IMR-90 (cell line): ENCODE measurements around the gene ADAMTS9. TPM values are rescaled to one million over a fixed set of nuclear protein-coding genes. Genes with fewer than 3 reads are reported as not detected.
A peak's percentile ranks its signal among the peaks of the same experiment; 100 is the strongest.

Experiments
- ATAC-seq: fragments of 200-7000 bp; cut with Tn5 transposase; 2 replicates; pipeline ENCODE4 v1.9.1; 2020; ENCODE audit warnings: low read depth, mild to moderate bottlenecking, moderate library complexity
- BruUV-seq: library from RNA; stranded (reverse); fragments of 400-500 nt; replicated peaks from 2 replicates; lab custom pipeline; 2021; lab: Mats Ljungman, UMichigan
- CTCF ChIA-PET: fragments of 300-600 bp; formaldehyde crosslinking; extraction: SDS; loops from one replicate; lab custom pipeline; 2021; ENCODE audit warnings: antibody characterized with exemption; lab: Yijun Ruan, JAX
- POLR2A ChIA-PET: fragments of 300-600 bp; sonication (Branson Sonifier 250); formaldehyde crosslinking; loops from one replicate; lab custom pipeline; 2022; ENCODE audit warnings: antibody characterized with exemption; ENCODE audit not compliant: unreplicated experiment; lab: Charles Lee
- DNase-seq: peaks from one replicate; pipeline ENCODE4 v3.0.0; 2013
- H2AFZ ChIP-seq: replicated peaks from 2 replicates; pipeline ENCODE3; 2013; ENCODE audit warnings: low read length, mild to moderate bottlenecking; ENCODE audit not compliant: poor library complexity
- H2AK5ac ChIP-seq: 2 replicates; pipeline ENCODE4 v1.6.1; 2013; ENCODE audit warnings: low read depth, low read length, inconsistent platforms
- H2AK9ac ChIP-seq: replicated peaks from 2 replicates; pipeline ENCODE3; 2013; ENCODE audit warnings: mild to moderate bottlenecking, low read depth, low read length, moderate library complexity; ENCODE audit not compliant: poor library complexity
- H2BK120ac ChIP-seq: 2 replicates; pipeline ENCODE4 v1.6.1; 2013; ENCODE audit warnings: low read depth, low read length, inconsistent platforms
- H2BK15ac ChIP-seq: 3 replicates; pipeline ENCODE4 v1.6.1; 2013; ENCODE audit warnings: low read depth, low read length, inconsistent platforms
- H2BK20ac ChIP-seq: 2 replicates; pipeline ENCODE4 v1.6.1; 2013; ENCODE audit warnings: low read depth, mild to moderate bottlenecking, inconsistent platforms, low read length, moderate library complexity
- H2BK5ac ChIP-seq: 2 replicates; pipeline ENCODE4 v1.6.1; 2013; ENCODE audit warnings: mild to moderate bottlenecking, low read depth, low read length, inconsistent platforms; ENCODE audit not compliant: poor library complexity, severe bottlenecking
- H3K14ac ChIP-seq: replicated peaks from 2 replicates; pipeline ENCODE4 v1.6.1; 2013; ENCODE audit warnings: low read depth, low read length, inconsistent platforms
- H3K18ac ChIP-seq: 2 replicates; pipeline ENCODE4 v1.6.1; 2013; ENCODE audit warnings: low read depth, low read length, control low read depth
- H3K23ac ChIP-seq: 2 replicates; pipeline ENCODE4 v1.6.1; 2013; ENCODE audit warnings: low read depth, low read length, inconsistent platforms
- H3K27ac ChIP-seq: 2 replicates; pipeline ENCODE4 v1.5.1; 2013; ENCODE audit warnings: mild to moderate bottlenecking, control low read depth, low read length; ENCODE audit not compliant: insufficient read depth
- H3K27me3 ChIP-seq: 2 replicates; pipeline ENCODE4 v1.6.1; 2013; ENCODE audit warnings: low read length; ENCODE audit not compliant: control insufficient read depth, insufficient read depth
- H3K36me3 ChIP-seq: 2 replicates; pipeline ENCODE4 v1.6.1; 2013; ENCODE audit warnings: low read length, mixed read lengths; ENCODE audit not compliant: control insufficient read depth, insufficient read depth
- H3K4ac ChIP-seq: 2 replicates; pipeline ENCODE4 v1.6.1; 2013; ENCODE audit warnings: low read depth, low read length, inconsistent platforms
- H3K4me1 ChIP-seq: 2 replicates; pipeline ENCODE4 v1.6.1; 2013; ENCODE audit warnings: low read length, mixed read lengths; ENCODE audit not compliant: control insufficient read depth, insufficient read depth
- H3K4me2 ChIP-seq: 2 replicates; pipeline ENCODE4 v1.6.1; 2013; ENCODE audit warnings: low read depth, mild to moderate bottlenecking, control low read depth, low read length, moderate library complexity
- H3K4me3 ChIP-seq: 2 replicates; pipeline ENCODE4 v1.5.1; 2013; ENCODE audit warnings: low read depth, mild to moderate bottlenecking, control low read depth, low read length, moderate library complexity; ENCODE audit not compliant: insufficient read depth
- H3K56ac ChIP-seq: 2 replicates; pipeline ENCODE4 v1.6.1; 2013; ENCODE audit warnings: low read length, inconsistent platforms; ENCODE audit not compliant: insufficient read depth; ENCODE audit errors: extremely low read depth
- H3K79me1 ChIP-seq, 2 experiments: 2 replicates each; pipeline ENCODE4 v1.6.1; 2013; ENCODE audit warnings: low read length in 2 of 2, inconsistent platforms in 1 of 2, low read depth in 1 of 2
- H3K9ac ChIP-seq: 2 replicates; pipeline ENCODE4 v1.6.1; 2013; ENCODE audit warnings: low read depth, low read length, control low read depth
- H3K9me1 ChIP-seq: 2 replicates; pipeline ENCODE4 v1.6.1; 2013; ENCODE audit warnings: low read length, inconsistent platforms; ENCODE audit not compliant: insufficient read depth
- H3K9me3 ChIP-seq: 2 replicates; pipeline ENCODE4 v1.6.1; 2013; ENCODE audit warnings: low read length; ENCODE audit not compliant: control insufficient read depth, insufficient read depth
- H4K20me1 ChIP-seq: 2 replicates; pipeline ENCODE4 v1.6.1; 2013; ENCODE audit warnings: low read length, inconsistent platforms; ENCODE audit not compliant: insufficient read depth
- H4K5ac ChIP-seq: 2 replicates; pipeline ENCODE4 v1.6.1; 2013; ENCODE audit warnings: mild to moderate bottlenecking, low read depth, low read length, control low read depth
- H4K8ac ChIP-seq, 2 experiments: 2 replicates each; pipeline ENCODE4 v1.6.1; 2013; ENCODE audit warnings: low read depth in 2 of 2, low read length in 2 of 2, control low read depth in 1 of 2, inconsistent platforms in 1 of 2
- H4K91ac ChIP-seq: 2 replicates; pipeline ENCODE4 v1.6.1; 2013; ENCODE audit warnings: low read depth, low read length, inconsistent platforms; ENCODE audit not compliant: insufficient read depth
- CEBPB ChIP-seq: IDR thresholded peaks from 2 replicates; pipeline ENCODE4 v1.6.1; 2012; ENCODE audit warnings: low read depth, low read length, improper control_type of control experiment
- CHD1 ChIP-seq: IDR thresholded peaks from 2 replicates; pipeline ENCODE4 v1.6.1; 2012; ENCODE audit warnings: low read depth, low read length, improper control_type of control experiment
- CTCF ChIP-seq: conservative IDR thresholded peaks from 2 replicates; pipeline ENCODE4 v1.5.1; 2012; ENCODE audit warnings: mild to moderate bottlenecking, low read depth, low read length, improper control_type of control experiment
- FOS ChIP-seq: fragments of 150-350 bp; IDR thresholded peaks from 2 replicates; pipeline ENCODE4 v1.6.1; 2016; ENCODE audit warnings: low read depth, low read length
- MAFK ChIP-seq: IDR thresholded peaks from 2 replicates; pipeline ENCODE4 v1.6.1; 2012; ENCODE audit warnings: low read depth, low read length, improper control_type of control experiment
- MAZ ChIP-seq: IDR thresholded peaks from 2 replicates; pipeline ENCODE4 v1.6.1; 2012; ENCODE audit warnings: low read depth, mild to moderate bottlenecking, low read length, improper control_type of control experiment, moderate library complexity, borderline replicate concordance
- MXI1 ChIP-seq: IDR thresholded peaks from 2 replicates; pipeline ENCODE4 v1.6.1; 2012; ENCODE audit warnings: low read depth, mild to moderate bottlenecking, low read length, moderate library complexity, borderline replicate concordance
- NFE2L2 ChIP-seq: fragments of 150-350 bp; IDR thresholded peaks from 2 replicates; pipeline ENCODE4 v1.6.1; 2016; ENCODE audit warnings: low read depth, mild to moderate bottlenecking, low read length
- POLR2A ChIP-seq: IDR thresholded peaks from 2 replicates; pipeline ENCODE4 v1.6.1; 2012; ENCODE audit warnings: mild to moderate bottlenecking, low read depth, low read length
- RAD21 ChIP-seq: IDR thresholded peaks from 2 replicates; pipeline ENCODE4 v1.6.1; 2012; ENCODE audit warnings: low read length, improper control_type of control experiment
- RCOR1 ChIP-seq: IDR thresholded peaks from 2 replicates; pipeline ENCODE4 v1.6.1; 2012; ENCODE audit warnings: mild to moderate bottlenecking, low read length, improper control_type of control experiment; ENCODE audit not compliant: insufficient replicate concordance
- RFX5 ChIP-seq: IDR thresholded peaks from 2 replicates; pipeline ENCODE4 v1.8.0; 2012; ENCODE audit warnings: low read depth, mild to moderate bottlenecking, low read length, moderate library complexity
- SMC3 ChIP-seq: fragments of 150-350 bp; IDR thresholded peaks from 2 replicates; pipeline ENCODE4 v1.6.1; 2016; ENCODE audit warnings: low read depth, mild to moderate bottlenecking, antibody characterized with exemption, low read length, moderate library complexity
- WGBS, 2 experiments: methylation state at CpG; one replicate each; pipeline versions ENCODE4 v1.1.5 to v1.1.7; 2013; ENCODE audit warnings: missing lambda C conversion rate in 2 of 2; ENCODE audit not compliant: insufficient read length in 1 of 2; ENCODE audit errors: extremely low coverage in 2 of 2; 5-methylcytosine and 5-hydroxymethylcytosine counted together
- dilution Hi-C: fragments of 300-500 bp; cut with HindIII; formaldehyde crosslinking; loops from one replicate; pipeline ENCODE4 v1.14.3; 2018; ENCODE audit warnings: low sequenced_read_pairs; ENCODE audit not compliant: unreplicated experiment
- in situ Hi-C: fragments of 300-500 bp; cut with MboI; formaldehyde crosslinking; loops from 3 replicates; pipeline ENCODE4 v1.14.3; 2019; ENCODE audit warnings: low sequenced_read_pairs, inconsistent platforms, mixed read lengths
- intact Hi-C: fragments of 100-400 bp; cut with micrococcal nuclease; formaldehyde crosslinking; loops from 2 replicates; pipeline ENCODE4 v1.10.0; 2022
- polyA plus RNA-seq, 3 experiments: library from polyadenylated mRNA; depleted of rRNA; stranded (reverse); fragments of >200 nt; gene quantifications; 2 replicates each; pipeline ENCODE4 v1.2.3, GENCODE V29; 2012; ENCODE audit warnings: low replicate concordance in 1 of 3
- total RNA-seq: library from RNA; depleted of rRNA; stranded (reverse); fragments of >200 nt; gene quantifications from 2 replicates; pipeline ENCODE4 v1.2.3, GENCODE V29; 2012
- TF ChIP-seq, protein P1 (sequence below): fragments of 150-350 bp; IDR thresholded peaks from 2 replicates; pipeline ENCODE4 v1.6.1; 2017; ENCODE audit warnings: mild to moderate bottlenecking, antibody characterized with exemption, low read length, low read depth
- TF ChIP-seq, protein P2 (sequence below): fragments of 150-350 bp; IDR thresholded peaks from 2 replicates; pipeline ENCODE4 v1.6.1; 2016; ENCODE audit warnings: low read depth, mild to moderate bottlenecking, low read length, moderate library complexity, borderline replicate concordance

The ADAMTS9 gene
- total and polyA plus RNA-seq, 2 of the 4 experiments (the other 2 are of a cell fraction) = 0.55 to 1.1 TPM

GRCh38 chr3:64627471-64628321 lies 60.1 kb downstream of the ADAMTS9 start:
- Histone ChIP-seq H2AK9ac (no peak overlapping the region), H2BK20ac (no peak overlapping the region), H3K4me2 (no peak overlapping the region), H3K9me3 (0 out of 2 replicates have a peak, but pooled peaks cover 2% of the 10 kb centered on the region), H3K14ac (no peak overlapping the region), H3K4me3 (no peak overlapping the region), H3K36me3 (peaks cover 7% of the 10 kb centered on the region; the same call in 1 of the 2 replicates), H2BK15ac (no peak overlapping the region), H3K27me3 (no peaks in the 10 kb centered on the region), H2AK5ac (no peak overlapping the region), H3K4ac (no peak overlapping the region), H3K23ac (no peak overlapping the region), H4K5ac (no peak overlapping the region), H3K27ac (no peak overlapping the region), H3K18ac (no peak overlapping the region; the same call in 1 of the 2 replicates), H3K56ac (no peak overlapping the region), H2BK120ac (no peak overlapping the region), H3K9ac (no peak overlapping the region), H4K8ac (no peak overlapping the region), H4K20me1 (no peaks in the 10 kb centered on the region), H2AFZ (no peak overlapping the region), H2BK5ac (no peak overlapping the region), H4K91ac (no peak overlapping the region), H3K9me1 (no peaks in the 10 kb centered on the region), H3K4me1 (no peaks in the 10 kb centered on the region), H3K79me1 (no peaks in the 10 kb centered on the region)
- BruUV-seq = no TSS peak
- ATAC-seq = peak; percentile 71
- peak; percentile 20 for DNase-seq
- in situ Hi-C loops (no loop called here), intact Hi-C loops (no loop called here), dilution Hi-C loops (no loop called here)
- 83% methylated on average over 1 of the region's 7 CpGs; no CpG with 5 or more reads in 1 of the 2 experiments for WGBS, 2 experiments
- ChIA-PET POLR2A (no interaction called here), CTCF (no interaction called here)
- TF ChIP-seq MAFK (no peak), NFE2L2 (no peak), RCOR1 (no peak), RAD21 (no peak), MXI1 (no peak), CTCF (no peak), RFX5 (no peak), POLR2A (no peak), CEBPB (no peak), MAZ (no peak), FOS (no peak), SMC3 (no peak), CHD1 (no peak)
- TF ChIP-seq, protein P1, sequence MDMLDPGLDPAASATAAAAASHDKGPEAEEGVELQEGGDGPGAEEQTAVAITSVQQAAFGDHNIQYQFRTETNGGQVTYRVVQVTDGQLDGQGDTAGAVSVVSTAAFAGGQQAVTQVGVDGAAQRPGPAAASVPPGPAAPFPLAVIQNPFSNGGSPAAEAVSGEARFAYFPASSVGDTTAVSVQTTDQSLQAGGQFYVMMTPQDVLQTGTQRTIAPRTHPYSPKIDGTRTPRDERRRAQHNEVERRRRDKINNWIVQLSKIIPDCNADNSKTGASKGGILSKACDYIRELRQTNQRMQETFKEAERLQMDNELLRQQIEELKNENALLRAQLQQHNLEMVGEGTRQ = no peak
- TF ChIP-seq, protein P2, sequence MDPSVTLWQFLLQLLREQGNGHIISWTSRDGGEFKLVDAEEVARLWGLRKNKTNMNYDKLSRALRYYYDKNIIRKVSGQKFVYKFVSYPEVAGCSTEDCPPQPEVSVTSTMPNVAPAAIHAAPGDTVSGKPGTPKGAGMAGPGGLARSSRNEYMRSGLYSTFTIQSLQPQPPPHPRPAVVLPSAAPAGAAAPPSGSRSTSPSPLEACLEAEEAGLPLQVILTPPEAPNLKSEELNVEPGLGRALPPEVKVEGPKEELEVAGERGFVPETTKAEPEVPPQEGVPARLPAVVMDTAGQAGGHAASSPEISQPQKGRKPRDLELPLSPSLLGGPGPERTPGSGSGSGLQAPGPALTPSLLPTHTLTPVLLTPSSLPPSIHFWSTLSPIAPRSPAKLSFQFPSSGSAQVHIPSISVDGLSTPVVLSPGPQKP = no peak
